Sigmoid colon (tissue), 7 donors: ENCODE data around the gene CDHR5. TPM values are rescaled to one million over a fixed set of nuclear protein-coding genes. Genes with fewer than 3 reads are reported as not detected.

Experiments
- DNase-seq: peaks from one replicate; pipeline ENCODE4 v3.0.0-alpha.2; 2019
- H3K27ac ChIP-seq, 4 donors: fragments of 200-600 bp; sonication (generic); one replicate each; pipeline ENCODE4 v1.5.1; 2016 to 2019; ENCODE audit warnings: mild to moderate bottlenecking in 1 of 4
- H3K27me3 ChIP-seq, 3 donors: fragments of 200-600 bp; sonication (generic); one replicate each; pipeline ENCODE4 v1.5.1; 2019; ENCODE audit warnings: mild to moderate bottlenecking in 1 of 3
- H3K36me3 ChIP-seq, 4 donors: fragments of 200-600 bp; sonication (generic); one replicate each; pipeline ENCODE4 v1.5.1; 2016 to 2019
- H3K4me1 ChIP-seq, 4 donors: fragments of 200-600 bp; sonication (generic); one replicate each; pipeline ENCODE4 v1.5.1; 2017 to 2019
- H3K4me3 ChIP-seq, 4 donors: fragments of 200-600 bp; sonication (generic); one replicate each; pipeline ENCODE4 v1.5.1; 2017 to 2019; ENCODE audit warnings: mild to moderate bottlenecking in 2 of 4, moderate library complexity in 1 of 4
- H3K9me3 ChIP-seq, 4 donors: fragments of 200-600 bp in 3 of 4; sonication (generic) in 3 of 4; one replicate each; pipeline versions ENCODE4 v1.5.1 to v1.6.1; 2013 to 2019
- CTCF ChIP-seq, 4 experiments: fragments of 450-650 bp in 3 of 4; fragments of 200-600 bp in 1 of 4; IDR thresholded peaks; one replicate each; pipeline ENCODE4 v1.5.1; 2016 to 2019; ENCODE audit warnings: antibody characterized with exemption in 4 of 4, mild to moderate bottlenecking in 3 of 4, moderate library complexity in 2 of 4
- EP300 ChIP-seq, 4 donors: sonication (generic); formaldehyde crosslinking; IDR thresholded peaks; one replicate each; pipeline ENCODE4 v1.6.1; 2017; ENCODE audit warnings: antibody characterized with exemption in 4 of 4
- POLR2A ChIP-seq, 2 donors: fragments of 450-650 bp; IDR thresholded peaks; one replicate each; pipeline ENCODE4 v1.6.1; 2016; ENCODE audit warnings: antibody characterized with exemption in 2 of 2, mild to moderate bottlenecking in 2 of 2, moderate library complexity in 2 of 2
- POLR2AphosphoS5 ChIP-seq, 4 donors: sonication (generic); formaldehyde crosslinking; IDR thresholded peaks; one replicate each; pipeline ENCODE4 v1.6.1; 2017; ENCODE audit warnings: antibody characterized with exemption in 4 of 4
- WGBS, 2 donors: extraction: QIAGEN DNeasy Blood & Tissue Kit; methylation state at CpG; one replicate each; pipeline ENCODE4 v1.1.7; 2013; 5-methylcytosine and 5-hydroxymethylcytosine counted together
- intact Hi-C: fragments of 100-400 bp; cut with DNase I; formaldehyde crosslinking; loops from one replicate; pipeline ENCODE4 v1.15.1; 2023
- polyA plus RNA-seq, 3 donors: library from polyadenylated mRNA; stranded (reverse); fragments of 200-250 nt; gene quantifications; one replicate each; pipeline ENCODE4 v1.2.3, GENCODE V29; 2013
- total RNA-seq, 4 donors: library from RNA; depleted of rRNA; stranded (reverse); fragments of >200 nt; gene quantifications; one replicate each; pipeline ENCODE4 v1.1.0, GENCODE V29; 2016
- donor health status: healthy with polysubstance abuse.
- donor health status: Bipolar disorder and iron deficiency.
- donor health status: healthy.

Gene CDHR5
- total and polyA plus RNA-seq, 7 donors: 1.8 to 136 (median 18.0) TPM; not detected in 2

GRCh38 chr11:665062-665703 is 40.4 kb upstream of the CDHR5 start:
- H3K36me3 ChIP-seq: peaks cover 0 to 3% (median 0%) of the 10 kb centered on the region in 4 donors
- no peaks in the 10 kb centered on the region for H3K9me3 ChIP-seq
- TF ChIP-seq POLR2AphosphoS5 (IDR thresholded peaks at IDR 0.05): peak in 1 of 4 donors; percentile 17
- TF ChIP-seq CTCF (IDR thresholded peaks at IDR 0.05): no peak
- DNase-seq: no peak
- WGBS, 2 donors: 86 to 91% methylated on average over 15 of the region's 15 CpGs
- H3K4me1 ChIP-seq: peaks cover 0 to 17% (median 10%) of the 10 kb centered on the region in 4 donors
- peak overlapping the region; percentile 28 to 69 (median 63) for H3K27ac ChIP-seq
- H3K27me3 ChIP-seq: no peaks in the 10 kb centered on the region
- no peak overlapping the region for H3K4me3 ChIP-seq
- intact Hi-C loops: no loop called here

GRCh38 chr11:662689-663274 is 38.0 kb upstream of the CDHR5 start:
- TF ChIP-seq POLR2A (IDR thresholded peaks at IDR 0.05) (no peak), POLR2AphosphoS5 (IDR thresholded peaks at IDR 0.05) (peak in 1 of 4 donors; percentile 16), EP300 (IDR thresholded peaks at IDR 0.05) (no peak), CTCF (IDR thresholded peaks at IDR 0.05) (peak; percentile 65 to 70 (median 67))
- Histone ChIP-seq H3K9me3 (no peaks in the 10 kb centered on the region), H3K4me3 (no peak overlapping the region), H3K27me3 (no peaks in the 10 kb centered on the region), H3K27ac (no peak overlapping the region), H3K36me3 (peaks cover 0 to 24% (median 7%) of the 10 kb centered on the region in 4 donors), H3K4me1 (peaks cover 0 to 17% (median 10%) of the 10 kb centered on the region in 4 donors)
- 52 to 67% methylated on average over 15 of the region's 15 CpGs for WGBS, 2 donors
- DNase-seq: no peak
- intact Hi-C loops: loop anchor here (2.0 kb wide), 1 partner anchor 66 kb away; no protein-coding TSS in a partner anchor

GRCh38 chr11:660681-661444 is 36.1 kb upstream of the CDHR5 start:
- Histone ChIP-seq H3K4me1 (peaks cover 0 to 9% (median 6%) of the 10 kb centered on the region in 4 donors), H3K9me3 (no peaks in the 10 kb centered on the region), H3K4me3 (no peak overlapping the region), H3K27me3 (no peaks in the 10 kb centered on the region), H3K27ac (no peak overlapping the region), H3K36me3 (peaks cover 0 to 33% (median 7%) of the 10 kb centered on the region in 4 donors)
- WGBS, 2 donors: 93 to 95% methylated on average over 19 of the region's 19 CpGs
- intact Hi-C loops: no loop called here
- DNase-seq: no peak
- TF ChIP-seq POLR2AphosphoS5 (IDR thresholded peaks at IDR 0.05) (no peak), CTCF (IDR thresholded peaks at IDR 0.05) (no peak), EP300 (IDR thresholded peaks at IDR 0.05) (no peak), POLR2A (IDR thresholded peaks at IDR 0.05) (no peak)

- Histone ChIP-seq H3K27ac (no peak overlapping the region), H3K9me3 (no peaks in the 10 kb centered on the region), H3K36me3 (peaks cover 0 to 33% (median 7%) of the 10 kb centered on the region in 4 donors), H3K4me3 (no peak overlapping the region), H3K27me3 (no peaks in the 10 kb centered on the region), H3K4me1 (peaks cover 0 to 3% (median 1%) of the 10 kb centered on the region in 4 donors)
- intact Hi-C loops: no loop called here
- TF ChIP-seq POLR2AphosphoS5 (IDR thresholded peaks at IDR 0.05): no peak
- no peak for TF ChIP-seq CTCF (IDR thresholded peaks at IDR 0.05)
- no peak for DNase-seq
- WGBS, 2 donors: 90 to 92% methylated on average over 19 of the region's 19 CpGs
Observed at GRCh38 chr11:660281-660680, 35.5 kb upstream of the CDHR5 start.
